IPS DF 19.7 (cell line): ENCODE measurements around the gene DYNLRB1.

Experiments
- DNase-seq: peaks from one replicate; pipeline ENCODE4 v3.0.0-alpha.2; 2013; ENCODE audit warnings: low read depth, low spot score

Gene DYNLRB1

GRCh38 chr20:34557936-34558319 is 41.7 kb downstream of the DYNLRB1 start:
- no peak for DNase-seq

- no peak for DNase-seq
Observed at GRCh38 chr20:34558320-34559218, 42.3 kb downstream of the DYNLRB1 start, which contains the start of gene MAP1LC3A. TSS of gene MAP1LC3A (plus strand) at chr20:34558718. CDS start at chr20:34558869, 151 bp downstream.

GRCh38 chr20:34559311-34560140 is 43.3 kb downstream of the DYNLRB1 start:
- DNase-seq: no peak

- no peak for DNase-seq
Observed at GRCh38 chr20:34560141-34560523, 43.9 kb downstream of the DYNLRB1 start.

- DNase-seq: no peak
Observed at GRCh38 chr20:34560614-34561013, 44.4 kb downstream of the DYNLRB1 start.

GRCh38 chr20:34561661-34562060 is 45.4 kb downstream of the DYNLRB1 start:
- DNase-seq: no peak

GRCh38 chr20:34562641-34563040 is 46.4 kb downstream of the DYNLRB1 start:
- DNase-seq: no peak

- no peak for DNase-seq
Observed at GRCh38 chr20:34564833-34565232, 48.6 kb downstream of the DYNLRB1 start.

GRCh38 chr20:34566978-34567891 is 51.0 kb downstream of the DYNLRB1 start:
- no peak for DNase-seq

- DNase-seq: no peak
Observed at GRCh38 chr20:34567892-34568865, 52.0 kb downstream of the DYNLRB1 start.

GRCh38 chr20:34569598-34569997 is 53.4 kb downstream of the DYNLRB1 start:
- no peak for DNase-seq

- no peak for DNase-seq
Observed at GRCh38 chr20:34570859-34571306, 54.7 kb downstream of the DYNLRB1 start.

GRCh38 chr20:34571753-34572152 is 55.5 kb downstream of the DYNLRB1 start:
- no peak for DNase-seq

- DNase-seq: no peak
Observed at GRCh38 chr20:34573541-34574300, 57.5 kb downstream of the DYNLRB1 start.

GRCh38 chr20:34574426-34574825 is 58.2 kb downstream of the DYNLRB1 start:
- no peak for DNase-seq

GRCh38 chr20:34574861-34575260 is 58.6 kb downstream of the DYNLRB1 start:
- DNase-seq: no peak

GRCh38 chr20:34575271-34575670 is 59.0 kb downstream of the DYNLRB1 start:
- no peak for DNase-seq

- DNase-seq: no peak
Observed at GRCh38 chr20:34575756-34576155, 59.5 kb downstream of the DYNLRB1 start.

- no peak for DNase-seq
Observed at GRCh38 chr20:34577061-34577460, 60.8 kb downstream of the DYNLRB1 start.
